ENCODE results near the gene MCRS1. TPM values are rescaled to one million over a fixed set of nuclear protein-coding genes. Genes with fewer than 3 reads are reported as not detected.

MCRS1 gene
- total RNA-seq, 1 experiment from 2014 or later, result 103 TPM

DNA sequence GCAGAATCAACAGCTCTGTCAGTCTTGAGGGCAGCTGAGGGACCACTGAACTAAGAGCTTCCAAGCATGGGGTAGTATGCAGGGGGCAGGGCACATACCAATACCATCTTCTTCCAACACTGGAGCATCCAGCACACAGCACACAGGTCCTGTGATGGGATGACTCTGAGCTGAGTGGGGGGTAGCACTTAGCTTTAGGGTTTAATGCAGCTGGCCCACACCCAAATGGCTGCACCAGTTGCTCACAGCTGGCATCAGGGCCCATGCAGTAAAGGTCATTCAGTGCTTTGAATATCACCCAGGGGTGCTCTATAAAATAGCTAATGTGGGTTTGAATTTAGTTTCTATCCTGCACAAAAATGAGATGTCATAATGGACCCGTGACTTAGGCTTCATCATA, 35.8 kb upstream of the MCRS1 start:
- peaks cover 0 to 5% of the 10 kb centered on the region in 2 experiments; a peak in 2 of 4 replicates for H3K4me1 Mint-ChIP-seq
- Histone ChIP-seq H3T11ph (ENCODE audit: low read length) (no peak overlapping the region), H3K9ac (ENCODE audit: extremely low read depth, insufficient read length, low read length) (no peak overlapping the region), H3K23ac (ENCODE audit: insufficient read length, low read depth, low read length) (no peak overlapping the region), H3K9me3 (ENCODE audit: control insufficient read depth, low read depth, low read length) (no peaks in the 10 kb centered on the region), H4K5ac (ENCODE audit: insufficient read length, low read depth, low read length) (no peak overlapping the region), H3K4me1 (ENCODE audit: insufficient read depth, low read length) (no peaks in the 10 kb centered on the region), H3K79me2 (ENCODE audit: insufficient read depth, low read length) (no peaks in the 10 kb centered on the region), H4K8ac (replicated peaks; ENCODE audit: insufficient read length, low read depth, low read length) (no peak overlapping the region), H4K20me1 (ENCODE audit: control insufficient read depth, insufficient read depth, insufficient read length) (no peaks in the 10 kb centered on the region), H3K79me1 (ENCODE audit: insufficient read depth, low read depth, low read length, poor library complexity, severe bottlenecking) (no peaks in the 10 kb centered on the region), H3K4ac (ENCODE audit: low read depth, low read length) (no peak overlapping the region), H3K4me2 (ENCODE audit: insufficient read depth, insufficient read length, low read length) (no peak overlapping the region), H3K14ac (ENCODE audit: insufficient read depth, low read length) (no peak overlapping the region), H3K27me3 (ENCODE audit: insufficient read depth, low read length) (no peaks in the 10 kb centered on the region), H3K18ac (ENCODE audit: insufficient read length, low read depth, low read length) (no peak overlapping the region), H3K23me2 (ENCODE audit: insufficient read length, low read depth, low read length, poor library complexity, severe bottlenecking) (no peaks in the 10 kb centered on the region), H3K27ac (ENCODE audit: insufficient read length, low read depth, low read length) (no peak overlapping the region), H2BK20ac (ENCODE audit: low read depth, low read length, poor library complexity, severe bottlenecking) (no peak overlapping the region), H4K91ac (ENCODE audit: insufficient read length, low read depth, low read length) (no peak overlapping the region), H2BK15ac (ENCODE audit: low read depth, low read length) (no peak overlapping the region), H2BK120ac (ENCODE audit: low read depth, low read length, poor library complexity, severe bottlenecking) (no peak overlapping the region), H2BK5ac (ENCODE audit: insufficient read length, low read length) (no peak overlapping the region), H2BK12ac (ENCODE audit: insufficient read length, low read depth, low read length) (no peak overlapping the region), H3K56ac (ENCODE audit: insufficient read length, low read depth, low read length) (no peak overlapping the region), H2AK5ac (ENCODE audit: insufficient read length, low read length) (no peak overlapping the region), H2AFZ (ENCODE audit: low read length) (no peak overlapping the region)
- DNase-seq, result no peak
- WGBS (ENCODE audit: extremely low coverage, insufficient read length, low lambda C conversion rate), result no CpG with 5 or more reads among the region's 1 CpG
- H3K27ac Mint-ChIP-seq, result no peak overlapping the region
- peaks cover 0 to 6% (median 4%) of the 10 kb centered on the region in 3 experiments; a peak in 4 of 7 replicates for H3K36me3 Mint-ChIP-seq (ENCODE audit: insufficient read depth in 1 of 3, low read depth in 3 of 3)
- TF ChIP-seq, protein P1, sequence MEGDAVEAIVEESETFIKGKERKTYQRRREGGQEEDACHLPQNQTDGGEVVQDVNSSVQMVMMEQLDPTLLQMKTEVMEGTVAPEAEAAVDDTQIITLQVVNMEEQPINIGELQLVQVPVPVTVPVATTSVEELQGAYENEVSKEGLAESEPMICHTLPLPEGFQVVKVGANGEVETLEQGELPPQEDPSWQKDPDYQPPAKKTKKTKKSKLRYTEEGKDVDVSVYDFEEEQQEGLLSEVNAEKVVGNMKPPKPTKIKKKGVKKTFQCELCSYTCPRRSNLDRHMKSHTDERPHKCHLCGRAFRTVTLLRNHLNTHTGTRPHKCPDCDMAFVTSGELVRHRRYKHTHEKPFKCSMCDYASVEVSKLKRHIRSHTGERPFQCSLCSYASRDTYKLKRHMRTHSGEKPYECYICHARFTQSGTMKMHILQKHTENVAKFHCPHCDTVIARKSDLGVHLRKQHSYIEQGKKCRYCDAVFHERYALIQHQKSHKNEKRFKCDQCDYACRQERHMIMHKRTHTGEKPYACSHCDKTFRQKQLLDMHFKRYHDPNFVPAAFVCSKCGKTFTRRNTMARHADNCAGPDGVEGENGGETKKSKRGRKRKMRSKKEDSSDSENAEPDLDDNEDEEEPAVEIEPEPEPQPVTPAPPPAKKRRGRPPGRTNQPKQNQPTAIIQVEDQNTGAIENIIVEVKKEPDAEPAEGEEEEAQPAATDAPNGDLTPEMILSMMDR (conservative IDR thresholded peaks at IDR 0.05), result no peak
- no peaks in the 10 kb centered on the region for H3K9me3 Mint-ChIP-seq
- no peak overlapping the region for H3K4me3 Mint-ChIP-seq
- peaks cover 5% of the 10 kb centered on the region for H3K27me3 Mint-ChIP-seq (ENCODE audit: low read depth)

Measured in H9 (cell line).